ENCODE results near the gene NEK7.

- no peak for TF ChIP-seq CTCF (IDR thresholded peaks at IDR 0.05; ENCODE audit: poor library complexity)
- no peak for TF ChIP-seq EZH2 (IDR thresholded peaks at IDR 0.05; ENCODE audit: borderline replicate concordance)
- TF ChIP-seq EZH2phosphoT487 (IDR thresholded peaks at IDR 0.05; ENCODE audit: low read depth, severe bottlenecking, unreplicated experiment): no peak
Observed at GRCh38 chr1:198178615-198179014, 21.8 kb downstream of the NEK7 start.
